ENCODE results near the gene ZNF254. TPM values are rescaled to one million over a fixed set of nuclear protein-coding genes. Genes with fewer than 3 reads are reported as not detected.
A peak's percentile ranks its signal among the peaks of the same experiment; 100 is the strongest.
"Not testable (repeated sequence)": the region's sequence is repeated elsewhere in the genome, so short reads cannot be mapped to it uniquely, and the experiment has no call there.

Gene ZNF254
- total RNA-seq = 6.0 TPM

DNA sequence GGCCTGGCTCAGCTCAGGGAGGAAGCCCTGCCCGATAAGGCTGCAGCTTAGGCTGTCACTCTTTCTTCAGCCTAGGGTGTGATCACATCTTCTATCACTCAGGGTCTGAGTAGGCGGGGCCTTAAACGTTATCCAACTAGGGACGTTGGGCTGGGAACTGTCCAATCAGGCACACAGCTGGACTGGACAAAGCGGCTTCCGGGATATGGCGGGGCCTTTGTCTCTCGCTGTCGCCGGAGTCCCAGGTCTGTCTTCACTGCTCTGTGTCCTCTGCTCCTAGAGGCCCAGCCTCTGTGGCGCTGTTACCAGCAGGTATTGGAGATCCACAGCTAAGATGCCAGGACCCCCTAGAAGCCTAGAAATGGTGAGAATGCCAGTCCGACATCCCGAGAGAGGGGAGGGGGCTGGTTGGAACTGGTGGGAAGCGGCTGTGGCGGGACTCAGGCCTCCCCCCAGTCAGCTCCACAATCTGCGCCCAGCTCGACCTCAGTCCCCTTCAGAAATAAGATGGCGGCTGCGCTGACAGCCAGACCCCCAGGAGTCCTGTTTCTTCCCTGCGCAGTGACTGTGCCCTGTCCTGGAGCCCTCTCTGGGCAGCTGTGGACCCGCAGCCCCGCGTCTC is at the start of gene ZNF254:
ZNF254 (plus strand) TSS at position 214 of the 622 bp plus-strand sequence; CDS start at position 335, 121 bp downstream.
- no peak for TF ChIP-seq CTCF (IDR thresholded peaks at IDR 0.05)

DNA sequence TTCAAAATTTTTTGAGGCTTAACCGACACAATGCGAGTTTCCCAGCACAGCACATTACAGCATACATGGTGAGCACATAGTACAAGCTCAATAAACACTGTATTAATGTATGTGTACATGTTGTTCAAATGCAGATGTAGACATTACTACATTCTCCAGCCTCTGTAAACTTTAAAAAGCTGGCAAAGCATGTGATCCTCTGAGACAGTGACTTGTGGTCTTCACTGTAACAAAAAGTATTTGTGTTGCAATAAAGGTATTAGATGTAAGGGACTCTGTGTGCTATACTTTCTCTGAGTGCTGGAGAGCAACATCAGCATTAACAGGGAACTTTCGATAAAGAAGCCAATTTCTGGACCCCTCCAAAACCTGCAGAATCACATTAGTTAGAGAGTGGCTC is 46.4 kb upstream of the ZNF254 start:
- H3K27me3 ChIP-seq = no peaks in the 10 kb centered on the region
- H3K9me3 ChIP-seq = no peaks in the 10 kb centered on the region
- H3K27ac ChIP-seq = no peak overlapping the region
- intact Hi-C loops (cut with DNase I) = no loop called here
- H3K4me1 ChIP-seq = no peaks in the 10 kb centered on the region
- no peak for DNase-seq (ENCODE audit: low spot score in 2 of 2)
- no peak overlapping the region for H3K4me3 ChIP-seq
- TF ChIP-seq CTCF (IDR thresholded peaks at IDR 0.05) = no peak
- peaks cover 13 to 51% of the 10 kb centered on the region in 2 donors for H3K36me3 ChIP-seq

More for the DNA sequence above, at the start of gene ZNF254:
- Histone ChIP-seq H3K27ac (peak within 1 kb of the TSS; percentile 68 to 79), H3K4me3 (peak within 1 kb of the TSS; percentile 59 to 73), H3K9me3 (no peaks in the 10 kb centered on the region), H3K4me1 (peaks cover 0 to 5% of the 10 kb centered on the region in 2 donors), H3K27me3 (no peaks in the 10 kb centered on the region), H3K36me3 (peaks cover 0 to 4% of the 10 kb centered on the region in 2 donors)
- intact Hi-C loops (cut with DNase I) = loop anchor here (2.0 kb wide), 1 partner anchor 54 kb away; no protein-coding TSS in a partner anchor
- DNase-seq (ENCODE audit: low spot score in 2 of 2) = peak; percentile 80 to 95

DNA sequence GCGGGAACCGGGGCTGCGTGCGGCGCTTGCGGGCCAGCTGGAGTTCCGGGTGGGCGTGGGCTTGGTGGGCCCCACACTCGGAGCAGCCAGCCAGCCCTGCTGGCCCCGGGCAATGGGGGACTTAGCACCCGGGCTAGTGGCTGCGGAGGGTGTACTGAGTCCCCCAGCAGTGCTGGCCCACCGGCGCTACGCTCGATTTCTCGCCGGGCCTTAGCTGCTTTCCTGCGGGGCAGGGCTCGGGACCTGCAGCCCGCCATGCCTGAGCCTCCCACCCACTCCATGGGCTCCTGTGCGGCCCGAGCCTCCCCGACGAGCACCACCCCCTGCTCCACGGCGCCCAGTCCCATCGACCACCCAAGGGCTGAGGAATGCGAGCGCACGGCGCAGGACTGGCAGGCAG is 45.7 kb upstream of the ZNF254 start:
- H3K4me3 ChIP-seq = not testable (repeated sequence)

DNA sequence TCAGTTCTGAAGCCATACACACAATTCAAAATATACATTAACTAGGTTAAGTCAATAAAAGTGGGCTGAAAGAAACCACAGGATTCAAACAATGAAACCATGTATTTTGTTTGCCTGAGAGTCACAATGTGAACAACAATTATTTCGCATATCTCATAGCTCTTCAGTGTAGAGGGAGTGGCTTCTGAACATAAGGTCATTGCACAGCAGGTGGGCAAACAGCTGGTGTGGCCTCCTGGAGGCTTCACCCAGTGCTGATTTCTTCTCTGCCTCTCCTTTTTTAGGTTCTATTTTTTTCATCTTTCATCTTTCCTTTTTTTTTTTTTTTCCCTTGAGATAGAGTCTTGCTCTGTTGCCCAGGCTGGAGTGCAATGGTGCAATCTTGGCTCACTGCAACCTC is 40.4 kb upstream of the ZNF254 start:
- intact Hi-C loops (cut with DNase I) = no loop called here
- DNase-seq (ENCODE audit: low spot score in 2 of 2) = no peak
- peaks cover 60 to 76% of the 10 kb centered on the region in 2 donors for H3K36me3 ChIP-seq
- no peak for TF ChIP-seq CTCF (IDR thresholded peaks at IDR 0.05)
- H3K4me3 ChIP-seq = no peak overlapping the region
- no peaks in the 10 kb centered on the region for H3K27me3 ChIP-seq
- no peaks in the 10 kb centered on the region for H3K4me1 ChIP-seq
- H3K9me3 ChIP-seq = no peaks in the 10 kb centered on the region
- H3K27ac ChIP-seq = no peak overlapping the region

More for the DNA sequence above, 45.7 kb upstream of the ZNF254 start:
- H3K36me3 ChIP-seq = peaks cover 13 to 54% of the 10 kb centered on the region in 2 donors
- H3K27me3 ChIP-seq; intact Hi-C loops (cut with DNase I); H3K27ac ChIP-seq; H3K9me3 ChIP-seq; H3K4me1 ChIP-seq; DNase-seq (ENCODE audit: low spot score in 2 of 2): not testable (repeated sequence)

DNA sequence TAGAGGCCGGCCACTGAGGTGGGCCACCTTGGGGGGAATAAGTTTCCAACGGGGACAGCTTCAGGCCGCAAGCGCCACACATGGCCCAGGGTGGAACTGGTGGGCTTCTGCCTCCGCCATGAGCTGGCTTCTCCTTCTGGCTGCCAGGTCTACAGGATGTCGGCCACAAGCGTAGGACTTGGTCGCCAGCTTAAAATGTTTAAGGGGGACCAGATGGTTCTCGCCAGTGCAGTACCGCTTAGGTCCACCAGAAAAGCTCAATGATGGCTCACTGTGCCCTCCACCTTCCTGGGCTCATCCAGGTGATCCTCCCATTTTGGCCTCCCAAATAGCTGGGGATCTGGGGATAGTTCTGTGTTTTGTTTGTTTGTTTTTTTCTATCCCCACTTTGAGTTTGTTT is 38.7 kb upstream of the ZNF254 start:
- peaks cover 65 to 83% of the 10 kb centered on the region in 2 donors for H3K36me3 ChIP-seq
- intact Hi-C loops (cut with DNase I) = no loop called here
- H3K9me3 ChIP-seq = no peaks in the 10 kb centered on the region

More for the DNA sequence above, 38.7 kb upstream of the ZNF254 start:
- no peaks in the 10 kb centered on the region for H3K27me3 ChIP-seq
- H3K27ac ChIP-seq = no peak overlapping the region
- H3K4me1 ChIP-seq = no peaks in the 10 kb centered on the region
- TF ChIP-seq CTCF (IDR thresholded peaks at IDR 0.05) = no peak
- H3K4me3 ChIP-seq = no peak overlapping the region
- DNase-seq (ENCODE audit: low spot score in 2 of 2) = no peak

Data from ascending aorta (tissue), 2 donors.